Inflammatory macrophage (primary cell): Measurements from ENCODE around the gene PPP2R2B.
A peak's percentile ranks its signal among the peaks of the same experiment; 100 is the strongest.
"Not testable (repeated sequence)": the region's sequence is repeated elsewhere in the genome, so short reads cannot be mapped to it uniquely, and the experiment has no call there.

Experiments
- DNase-seq, 2 donors: peaks; one replicate each; pipeline ENCODE4 v3.0.0-alpha.2; 2020 to 2022

PPP2R2B gene

DNA sequence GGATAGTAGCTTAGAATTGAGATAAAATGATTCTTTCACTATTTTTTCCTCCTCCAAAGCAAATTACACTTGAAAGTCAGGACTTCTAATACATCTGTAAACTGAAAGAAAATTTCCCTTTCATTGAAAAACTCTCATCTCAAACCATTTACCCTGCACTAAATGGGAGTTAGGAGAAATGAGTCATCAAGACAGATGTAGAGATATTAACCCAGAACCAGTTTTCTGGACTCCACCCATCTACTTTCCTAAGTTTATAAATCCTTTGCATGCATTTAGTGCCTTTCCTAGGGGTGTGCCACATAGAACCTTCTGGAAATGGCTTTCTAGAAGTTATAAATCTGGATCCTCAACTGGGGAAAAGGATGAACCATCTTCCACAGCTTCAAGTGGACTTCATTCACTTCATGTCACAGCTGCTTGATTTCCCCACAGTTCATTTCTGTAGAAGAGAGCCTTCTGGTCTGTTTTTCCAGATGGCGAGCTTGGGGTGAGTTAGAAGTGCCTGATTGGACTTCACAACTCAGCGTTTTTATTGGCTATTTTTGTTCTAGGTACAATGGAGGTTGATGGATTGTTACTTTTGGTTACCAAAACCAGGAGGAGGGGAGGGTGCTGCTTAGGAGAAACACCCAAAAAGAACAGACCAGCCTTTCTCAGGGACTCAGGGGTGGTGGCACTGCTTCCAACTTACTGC is 290.1 kb downstream of the PPP2R2B start:
- DNase-seq: no peak

DNA sequence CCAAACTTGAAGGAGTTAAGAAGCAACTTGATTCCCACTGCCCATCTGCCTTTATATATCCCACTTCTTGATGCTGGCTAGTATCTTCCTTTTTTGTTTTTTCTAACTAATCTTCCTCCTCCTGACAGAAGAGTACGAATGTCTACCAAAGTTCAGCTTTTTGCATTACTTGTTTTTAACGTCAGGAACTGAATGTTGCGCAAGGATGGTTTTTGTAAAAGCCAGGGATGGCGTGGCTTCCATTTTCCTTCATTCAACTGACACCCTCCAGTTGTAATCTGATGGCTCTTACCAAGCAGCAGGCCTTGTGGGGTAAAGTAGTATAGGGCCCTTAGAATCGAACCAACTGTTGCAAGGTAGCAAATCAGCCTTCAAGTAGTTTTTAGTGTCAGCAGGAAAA is 291.8 kb downstream of the PPP2R2B start:
- DNase-seq: no peak

DNA sequence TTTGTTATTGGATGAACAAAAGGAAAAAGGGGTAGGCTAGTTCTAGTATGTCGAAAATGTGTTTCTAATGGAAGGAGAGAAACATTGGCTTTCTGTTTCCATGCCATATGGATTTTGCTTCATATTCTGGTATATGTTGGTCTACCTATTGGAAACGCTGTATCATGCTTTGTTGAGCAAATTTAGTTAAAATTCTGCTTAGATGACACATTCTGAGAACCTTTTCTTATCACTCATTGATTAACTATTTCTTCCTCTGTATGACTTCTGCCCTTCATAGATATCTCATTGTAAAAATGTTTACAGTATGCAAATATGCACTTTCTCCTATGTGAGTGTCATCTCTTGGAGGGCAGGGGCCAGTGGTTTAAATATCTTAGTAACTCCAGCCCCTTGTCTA is 293.8 kb downstream of the PPP2R2B start:
- DNase-seq: no peak

DNA sequence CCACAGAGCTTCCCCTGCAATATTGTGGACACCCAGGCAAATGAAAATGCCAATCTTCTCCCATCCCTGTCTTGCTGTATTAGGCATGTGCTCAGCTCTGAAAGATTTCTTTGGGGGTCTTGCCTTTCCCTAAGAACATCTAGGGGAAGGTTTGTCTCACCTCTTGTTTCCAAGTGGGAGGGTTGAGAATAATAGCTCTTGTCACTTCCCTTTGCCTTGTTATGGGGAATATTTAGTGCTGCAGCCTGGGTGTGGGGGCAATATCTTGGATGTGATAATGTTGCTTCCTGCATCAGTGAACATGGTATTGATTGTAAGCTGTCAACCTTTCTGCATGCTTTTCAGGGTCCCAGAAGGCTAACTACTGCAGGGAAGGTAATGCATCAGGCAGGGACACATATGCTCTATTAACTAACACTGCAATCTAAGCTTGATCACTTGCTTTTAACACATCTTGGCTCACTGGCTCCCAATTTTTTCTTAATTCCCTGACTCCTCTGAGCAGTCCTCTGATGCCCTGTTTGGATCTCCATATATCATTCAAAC is 296.4 kb downstream of the PPP2R2B start:
- no peak for DNase-seq

DNA sequence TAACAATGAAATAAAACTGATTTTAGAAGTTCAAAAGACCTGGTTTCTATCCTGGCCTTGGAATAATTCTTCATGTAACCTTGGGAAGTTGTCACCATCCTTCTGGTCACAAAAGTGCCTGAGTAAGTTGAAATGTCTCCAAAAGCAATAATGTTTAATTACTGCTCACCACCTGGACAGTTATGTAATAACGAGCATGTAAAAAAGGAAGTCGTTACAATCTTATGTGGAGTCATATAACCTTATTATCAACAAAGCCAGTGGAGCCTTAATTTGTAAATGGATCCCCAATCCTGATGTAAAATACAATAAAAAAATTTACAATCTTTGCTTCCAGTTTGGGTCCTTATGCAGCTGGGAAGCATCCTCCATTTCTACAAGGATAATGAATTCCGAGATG is 298.3 kb downstream of the PPP2R2B start:
- no peak for DNase-seq

DNA sequence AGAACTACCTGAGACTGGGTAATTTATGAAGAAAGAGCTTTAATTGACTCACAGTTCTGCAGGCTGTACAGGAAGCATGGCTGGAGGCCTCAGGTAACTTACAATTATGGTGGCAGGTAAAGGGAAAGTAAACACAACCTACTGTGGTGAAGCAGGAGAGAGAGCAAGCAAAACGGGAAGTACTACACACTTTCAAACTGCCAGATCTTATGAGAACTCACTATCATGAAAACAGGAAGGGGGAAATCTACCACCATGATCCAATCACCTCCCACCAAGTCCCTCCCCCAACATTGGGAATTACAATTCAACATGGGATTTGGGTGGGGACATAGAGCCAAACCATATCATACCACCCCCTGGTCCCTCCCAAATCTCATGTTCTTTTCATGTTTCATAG is 303.8 kb downstream of the PPP2R2B start:
- DNase-seq: no peak

DNA sequence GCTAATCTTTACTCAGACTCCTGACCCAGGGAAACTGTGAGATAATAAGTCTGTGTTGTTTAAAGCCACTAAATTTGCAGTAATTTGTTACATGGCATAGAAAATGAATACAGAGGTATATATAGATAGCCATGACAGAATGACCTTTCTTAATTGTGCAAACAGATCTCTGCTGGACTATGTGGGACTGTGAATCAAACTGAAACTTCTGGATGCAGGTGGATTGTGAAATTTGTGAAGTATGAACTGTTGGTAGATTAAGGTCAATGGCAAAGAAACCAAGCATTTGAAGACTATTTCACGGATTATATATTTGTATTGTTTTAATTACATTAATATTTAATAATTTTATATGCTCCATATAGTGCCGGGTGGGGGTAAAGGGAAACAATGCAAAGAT is 310.4 kb downstream of the PPP2R2B start:
- DNase-seq: no peak

DNA sequence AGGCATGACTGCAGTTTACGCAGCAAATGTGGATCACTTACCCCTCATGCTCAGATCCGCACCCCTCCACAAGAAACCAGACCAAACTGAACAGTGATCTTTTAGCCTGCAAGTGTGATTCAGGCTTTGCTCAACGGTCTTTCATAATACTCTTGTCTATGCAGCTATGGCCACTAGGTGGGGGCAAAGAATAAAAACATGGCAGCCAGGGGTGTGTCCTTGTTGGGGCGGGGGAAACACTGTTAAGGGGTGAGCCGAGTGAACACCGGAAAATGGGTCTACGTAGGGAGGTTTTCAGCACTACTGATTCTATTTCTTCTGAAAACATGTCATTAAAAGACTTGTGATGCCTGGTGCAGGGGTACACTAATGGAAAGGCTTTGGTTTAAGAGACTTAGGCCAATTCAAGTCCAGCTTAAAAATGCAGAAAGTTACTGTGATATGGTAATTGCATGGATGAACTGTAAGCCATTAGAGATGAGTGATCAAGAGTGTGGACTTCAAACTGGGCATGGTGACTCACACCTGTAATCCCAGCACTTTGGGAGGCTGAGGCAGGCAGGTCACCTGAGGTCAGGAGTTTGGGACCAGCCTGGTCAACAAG is 312.7 kb downstream of the PPP2R2B start:
- DNase-seq: peak; percentile 36 to 44

DNA sequence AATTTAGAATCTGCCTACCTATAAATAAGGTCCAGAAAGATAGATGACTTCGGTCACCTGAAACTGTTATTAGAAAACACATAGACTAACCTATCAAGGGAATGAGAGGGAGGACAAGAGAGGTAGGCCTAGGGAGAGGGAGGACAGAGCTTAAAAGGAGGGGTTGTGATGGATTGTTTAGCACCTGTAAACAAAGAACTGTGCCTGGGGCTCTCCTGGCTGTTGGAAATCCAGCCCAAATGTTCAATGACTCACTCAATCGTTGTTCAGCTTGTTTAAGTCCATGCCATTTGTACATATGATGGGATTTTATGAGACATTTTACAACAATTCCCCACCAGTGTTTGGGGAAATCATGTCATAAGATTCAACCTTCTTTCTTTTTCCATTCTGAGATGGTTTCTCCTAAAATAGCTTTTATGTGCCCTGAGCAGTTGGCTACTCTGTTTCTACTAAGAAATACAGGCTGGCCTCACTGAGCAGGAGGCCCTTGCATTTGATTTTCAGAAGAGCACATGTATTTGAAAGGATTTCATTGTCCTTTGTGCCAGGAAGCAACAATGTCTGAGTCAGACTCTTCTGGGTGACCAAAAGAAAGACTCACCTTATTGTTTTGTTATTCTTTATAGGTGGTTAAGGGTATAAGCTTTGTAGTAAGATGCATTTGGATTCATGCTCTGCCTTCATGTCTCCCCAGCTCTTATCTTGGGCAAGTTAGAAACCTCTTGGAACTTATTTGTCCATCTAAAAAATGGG is 314.4 kb downstream of the PPP2R2B start:
- no peak for DNase-seq

DNA sequence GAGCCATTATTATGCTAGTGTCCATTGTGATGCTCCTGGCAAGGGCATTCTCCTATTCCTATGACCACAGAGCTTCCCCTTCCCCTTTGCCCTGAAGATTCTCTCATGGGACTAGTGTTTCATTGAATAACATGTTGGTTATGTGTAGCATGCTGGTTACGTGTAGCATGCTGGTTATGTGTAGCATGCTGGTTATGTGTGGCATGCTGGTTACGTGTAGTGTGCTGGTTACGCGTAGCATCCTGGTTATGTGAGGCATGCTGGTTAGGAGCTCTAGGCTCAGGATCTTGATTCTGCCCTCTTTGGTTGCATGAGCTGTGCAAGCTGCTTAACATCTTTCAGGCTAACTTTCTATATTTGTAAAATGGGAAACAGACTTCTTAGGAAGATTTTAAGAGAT is 316.1 kb downstream of the PPP2R2B start:
- no peak for DNase-seq

DNA sequence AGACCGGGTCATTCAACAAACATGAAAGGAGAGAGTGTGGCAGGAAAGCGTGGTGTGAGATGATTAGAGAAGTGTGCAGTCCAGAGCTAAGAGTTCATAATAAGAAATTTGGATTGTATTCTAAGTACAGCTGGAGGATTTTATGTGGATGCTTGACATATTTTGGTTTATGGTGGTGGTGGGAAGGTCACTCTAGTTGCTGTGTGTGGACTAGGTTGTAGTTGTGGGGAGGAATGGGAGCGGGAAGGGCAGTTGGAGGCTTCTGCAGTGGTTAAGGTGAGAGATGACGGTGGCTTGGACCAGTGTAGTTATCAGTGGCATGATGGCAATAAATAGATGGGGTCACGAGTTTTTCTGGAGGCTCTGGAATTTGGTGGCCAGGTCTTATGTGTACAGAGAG is 316.8 kb downstream of the PPP2R2B start:
- DNase-seq: no peak

DNA sequence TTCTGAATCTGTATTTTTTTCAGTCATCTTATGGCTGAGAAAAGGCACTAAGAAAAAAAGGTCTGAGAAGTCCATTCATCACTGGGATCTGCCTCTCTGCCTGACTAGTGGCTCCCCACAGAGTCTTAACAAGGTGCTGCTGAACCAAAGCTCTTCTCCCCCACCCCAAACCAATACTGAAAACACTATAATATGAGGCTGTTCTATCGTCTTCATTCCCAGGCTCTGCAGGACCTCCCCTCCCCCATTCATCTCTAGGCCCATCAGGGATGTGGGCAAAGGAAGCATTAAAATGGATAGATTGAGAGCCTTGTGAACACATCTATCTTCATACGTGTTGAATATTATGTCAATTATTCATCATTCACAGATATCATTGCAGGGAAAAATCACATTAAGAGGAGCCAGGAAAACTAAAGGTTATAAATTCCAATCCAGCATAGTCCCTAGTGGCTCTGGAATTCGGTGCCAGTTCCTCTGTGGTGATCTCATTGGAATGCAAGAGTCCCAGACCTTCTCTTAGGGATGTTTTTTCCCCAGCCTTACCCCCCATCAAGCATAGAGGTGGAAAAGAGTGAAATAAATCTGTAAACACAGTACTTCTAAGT is 318.2 kb downstream of the PPP2R2B start:
- no peak for DNase-seq

DNA sequence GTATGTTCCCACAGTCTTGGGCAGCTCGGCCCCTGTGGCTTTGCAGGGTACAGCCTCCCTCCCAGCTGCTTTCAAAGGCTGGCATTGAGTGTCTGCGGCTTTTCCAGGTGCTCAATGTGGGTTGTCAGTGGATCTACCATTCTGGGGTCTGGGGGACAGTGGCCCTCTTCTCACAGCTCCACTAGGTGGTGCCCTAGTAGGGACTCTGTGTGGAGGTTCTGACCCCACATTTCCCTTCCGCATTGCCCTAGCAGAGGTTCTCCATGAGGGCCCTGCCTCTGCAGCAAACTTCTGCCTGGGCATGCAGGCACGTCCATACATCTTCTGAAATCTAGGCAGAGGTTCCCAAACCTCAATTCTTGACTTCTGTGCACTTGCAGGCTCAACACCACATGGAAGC is 321.7 kb downstream of the PPP2R2B start:
- not testable (repeated sequence) for DNase-seq

DNA sequence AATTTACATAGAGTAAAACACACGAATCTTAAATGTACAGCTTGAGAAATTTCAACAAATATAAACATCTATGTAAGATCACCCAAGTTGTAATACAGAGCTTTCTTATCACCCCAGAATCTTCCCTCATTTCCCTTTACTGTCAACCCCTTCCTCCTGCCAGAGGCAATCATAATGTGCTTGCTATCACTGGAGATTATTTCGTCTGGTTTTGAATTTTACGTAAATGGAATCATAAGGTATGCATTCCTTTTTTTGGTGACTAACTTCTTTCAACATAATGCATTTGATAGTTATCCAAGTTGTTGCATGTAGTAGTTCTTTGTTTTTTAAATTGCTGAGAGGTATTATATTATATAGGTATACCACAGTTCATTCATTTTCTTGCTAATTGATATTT is 325.1 kb downstream of the PPP2R2B start:
- DNase-seq: no peak

DNA sequence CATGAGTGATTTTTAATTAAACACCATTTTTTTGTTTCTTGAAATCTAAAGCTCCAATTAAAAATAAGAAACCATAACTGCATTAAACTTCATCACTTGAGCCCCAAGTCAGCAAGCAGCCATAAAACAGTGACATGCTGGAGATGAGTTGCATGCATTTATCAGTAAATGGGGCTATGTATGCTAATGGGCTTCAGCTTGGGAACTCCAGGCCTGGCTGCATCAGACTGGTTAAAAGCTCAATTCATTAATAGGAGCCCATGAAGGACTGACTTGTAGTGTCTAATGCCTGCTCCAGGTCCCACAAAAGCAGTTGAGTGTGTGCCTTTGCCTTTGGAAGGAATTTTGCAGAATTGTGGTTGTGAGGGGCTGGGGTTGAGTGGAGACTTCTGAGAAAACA is 328.9 kb downstream of the PPP2R2B start:
- DNase-seq: no peak

DNA sequence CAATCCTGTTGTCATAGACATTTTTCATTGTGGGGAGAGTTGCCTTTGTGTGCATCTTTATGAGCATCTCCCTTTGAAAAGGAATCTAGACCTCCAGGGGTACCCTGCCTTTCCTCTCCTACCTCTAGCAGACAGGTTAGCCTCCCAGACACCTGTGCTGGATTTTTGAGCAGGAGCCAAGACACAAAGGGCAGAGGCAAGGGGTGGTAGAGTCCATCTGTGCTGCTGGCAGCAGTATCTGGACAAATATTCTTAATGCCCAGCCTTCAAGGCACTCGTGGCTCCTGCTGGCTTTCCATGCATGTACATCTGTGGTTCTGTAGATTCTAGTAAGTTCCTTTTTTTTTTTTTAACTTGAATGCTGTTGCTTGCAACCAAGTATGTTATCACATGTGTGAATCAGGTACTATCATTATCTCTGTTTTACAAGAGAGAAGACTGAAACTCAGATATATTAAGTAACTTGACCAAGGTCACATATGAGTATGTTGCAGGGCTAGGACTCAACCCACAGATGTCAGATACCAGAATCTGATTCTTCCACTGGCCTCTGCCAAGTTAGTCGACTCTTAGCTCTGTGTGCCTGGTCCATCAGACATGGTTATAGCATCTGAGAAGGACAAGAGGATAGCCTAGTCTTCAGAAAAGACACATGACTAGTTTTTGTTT is 329.6 kb downstream of the PPP2R2B start:
- DNase-seq: no peak

DNA sequence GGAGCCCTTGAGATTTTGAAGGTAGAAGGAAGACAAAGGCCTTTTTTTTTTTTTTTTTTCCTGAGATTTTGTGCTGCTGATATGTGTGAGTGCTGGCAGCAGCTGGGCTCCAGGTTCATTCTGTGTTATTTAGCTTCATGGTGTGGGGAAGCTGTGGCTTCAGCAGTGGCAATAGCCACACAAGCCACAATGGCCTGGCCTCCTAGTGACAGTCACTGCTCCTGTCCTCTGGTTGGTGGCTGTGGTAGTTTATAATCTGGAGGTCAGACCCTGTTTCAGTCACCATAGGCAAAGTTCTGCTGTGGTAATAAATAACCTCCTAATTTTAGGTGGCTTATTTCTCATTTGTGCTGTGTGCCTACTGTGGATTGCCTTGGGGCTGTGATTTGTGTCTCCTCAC is 334.3 kb downstream of the PPP2R2B start:
- DNase-seq: no peak

DNA sequence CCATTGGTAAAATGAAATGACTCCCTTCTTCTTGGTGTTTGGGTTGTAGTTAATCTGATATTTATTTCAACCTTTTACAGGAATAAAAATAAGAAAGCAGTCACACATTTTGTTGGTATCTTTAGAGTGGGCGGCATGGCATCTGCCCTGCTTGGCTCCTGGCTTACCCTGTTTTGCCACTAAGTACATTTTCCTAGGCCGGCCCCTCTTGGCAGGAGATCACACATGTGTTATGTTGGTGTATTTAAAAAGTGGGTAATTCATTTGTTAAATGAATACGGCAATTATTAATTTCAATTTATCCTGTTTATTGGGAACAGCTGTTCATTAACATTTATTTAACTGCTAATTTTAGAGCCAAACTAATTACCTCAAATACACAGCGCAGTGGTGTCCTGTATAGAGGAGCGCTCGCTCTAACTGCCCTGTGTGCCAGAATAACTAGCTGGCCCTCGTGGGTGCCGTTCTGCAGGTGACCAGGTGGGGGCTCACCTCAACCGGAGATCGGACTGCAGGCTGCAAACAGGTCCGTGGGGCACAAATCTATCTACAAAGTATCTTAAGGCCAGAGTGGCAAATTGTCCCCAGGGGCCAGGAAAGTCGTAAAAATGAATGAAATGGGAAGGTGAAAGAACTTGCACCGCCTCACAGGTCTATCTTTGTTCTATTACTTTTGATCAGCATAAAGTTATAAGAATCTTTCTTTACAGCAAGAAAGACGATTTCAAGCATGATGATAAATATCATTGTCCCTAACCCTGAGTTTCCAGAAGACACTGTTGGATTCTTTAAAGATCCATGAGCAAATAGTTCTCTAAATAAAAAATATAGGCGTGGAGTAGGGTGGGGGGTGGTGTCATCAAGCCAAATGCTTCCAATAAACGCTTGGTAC is 336.4 kb downstream of the PPP2R2B start:
- peak; percentile 36 to 41 for DNase-seq

DNA sequence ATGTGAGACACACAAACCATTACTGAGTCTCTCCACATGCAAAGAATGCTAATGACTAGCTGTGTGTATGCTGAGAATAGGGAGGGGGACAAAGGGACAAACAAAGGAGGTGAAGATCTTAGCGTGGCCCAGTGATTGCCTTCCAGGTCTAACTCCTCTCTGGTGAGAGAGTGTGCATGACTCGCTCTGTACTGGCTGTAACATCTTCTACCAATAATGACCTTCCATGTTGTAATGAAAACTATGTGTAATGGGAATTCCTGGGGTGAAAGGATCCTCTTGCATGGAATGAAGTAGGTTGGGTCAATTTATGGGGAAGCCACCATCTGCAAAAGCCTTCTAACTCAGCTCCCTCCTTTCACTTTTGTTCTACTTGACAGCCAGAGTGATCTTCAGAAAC is 338.1 kb downstream of the PPP2R2B start:
- no peak for DNase-seq

DNA sequence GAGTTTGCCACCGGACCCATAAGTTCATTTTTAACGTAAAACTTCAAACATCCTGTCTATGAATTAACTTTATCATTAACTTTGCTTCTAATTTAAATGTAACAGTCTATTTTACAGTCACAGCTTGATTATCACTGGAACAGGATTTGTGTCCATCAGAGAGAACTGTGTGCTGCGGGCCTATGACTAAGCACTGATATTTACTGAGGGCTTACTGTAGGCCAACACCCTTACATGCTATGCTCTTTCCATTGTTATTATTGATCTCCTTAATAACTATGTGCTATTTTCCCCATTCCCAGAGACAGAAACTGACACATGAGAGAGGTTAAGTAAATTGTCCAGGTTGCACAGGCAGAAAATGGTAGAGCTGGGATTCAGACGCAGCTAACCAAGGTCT is 338.6 kb downstream of the PPP2R2B start:
- DNase-seq: no peak

DNA sequence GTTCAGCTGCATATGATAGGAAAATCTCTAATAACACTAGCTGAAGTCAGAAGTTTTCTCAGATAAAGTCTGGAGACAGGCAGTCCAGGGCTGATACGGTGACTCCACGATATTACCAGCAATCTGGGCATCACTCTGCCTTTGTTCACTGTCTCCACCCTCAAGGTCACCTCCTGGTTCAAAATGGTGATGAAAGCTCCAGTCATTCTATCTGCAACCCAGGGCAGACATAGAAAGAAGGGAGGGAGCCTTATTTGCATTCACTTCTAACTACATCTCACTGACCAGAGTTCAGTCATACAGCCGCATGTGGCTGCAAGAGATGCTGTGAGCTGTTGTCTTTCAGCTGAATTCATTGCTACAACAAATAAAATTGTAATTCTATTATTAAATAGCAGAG is 340.1 kb downstream of the PPP2R2B start:
- DNase-seq: no peak

DNA sequence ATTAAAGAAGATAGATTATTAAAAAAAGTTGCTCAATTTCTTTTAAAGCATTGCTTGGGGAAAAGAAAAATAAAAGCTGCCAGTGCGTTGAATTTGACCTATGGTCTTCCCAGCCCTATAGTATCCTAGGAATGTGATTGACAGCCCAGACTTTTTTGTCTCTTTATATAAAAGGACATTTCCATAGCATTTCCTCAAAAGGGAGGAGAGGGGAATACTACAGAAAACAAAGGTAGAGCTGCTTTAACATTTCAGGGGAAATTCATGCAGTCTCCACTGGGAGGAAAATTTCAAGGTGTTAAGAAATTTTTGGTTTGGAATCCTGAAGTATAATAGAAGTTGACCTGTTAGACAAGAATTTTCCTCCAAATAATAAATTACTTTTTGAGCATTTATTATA is 344.7 kb downstream of the PPP2R2B start:
- DNase-seq: no peak
